ENCODE measurements around the gene KCTD6. TPM values are rescaled to one million over a fixed set of nuclear protein-coding genes. Genes with fewer than 3 reads are reported as not detected.

Gene KCTD6
- total RNA-seq, 1 donor from 2014 or later: 7.9 TPM

DNA sequence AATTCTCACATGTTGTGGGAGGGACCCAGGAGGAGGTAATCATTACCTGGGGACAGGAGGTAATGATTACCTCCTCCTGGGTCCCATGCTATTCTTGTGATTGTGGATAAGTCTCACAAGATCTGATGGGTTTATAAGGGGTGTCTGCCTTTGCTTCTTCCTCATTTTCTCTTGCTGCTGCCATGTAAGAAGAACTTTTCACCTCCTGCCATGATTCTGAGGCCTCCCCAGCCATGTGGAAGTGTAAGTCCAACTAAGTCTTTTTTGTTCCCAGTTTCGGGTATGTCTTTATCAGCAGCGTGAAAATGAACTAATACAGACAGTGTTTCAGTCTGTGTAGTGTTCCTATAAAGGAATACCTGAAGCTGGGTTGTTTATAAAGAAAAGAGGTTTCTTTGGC is 13.1 kb upstream of the KCTD6 start:
- no peak overlapping the region for H3K4me3 Mint-ChIP-seq (ENCODE audit: unreplicated experiment)
- FAIRE-seq (no peak), DNase-seq (ENCODE audit: low read depth) (no peak)
- Histone ChIP-seq H3K27ac (ENCODE audit: low read depth, low read length) (no peak overlapping the region), H3K4me2 (ENCODE audit: low read length) (no peak overlapping the region), H3K9ac (ENCODE audit: low read length) (no peak overlapping the region), H2AFZ (ENCODE audit: low read depth, low read length) (no peak overlapping the region), H4K20me1 (ENCODE audit: insufficient read depth, low read length) (no peaks in the 10 kb centered on the region), H3K4me1 (ENCODE audit: insufficient read depth, low read length) (no peaks in the 10 kb centered on the region), H3K4me3 (ENCODE audit: insufficient read depth, low read depth, low read length) (no peak overlapping the region), H3K27me3 (ENCODE audit: insufficient read depth, low read length) (no peaks in the 10 kb centered on the region), H3K9me3 (ENCODE audit: insufficient read depth, low read depth, low read length) (peaks cover 4% of the 10 kb centered on the region), H3K79me2 (ENCODE audit: insufficient read depth, low read length) (no peaks in the 10 kb centered on the region), H3K36me3 (ENCODE audit: insufficient read depth, low read length) (no peaks in the 10 kb centered on the region)
- H3K4me1 Mint-ChIP-seq (ENCODE audit: low read depth, unreplicated experiment): no peaks in the 10 kb centered on the region
- H3K9me3 Mint-ChIP-seq (ENCODE audit: unreplicated experiment): peaks cover 4% of the 10 kb centered on the region
- no peak for TF ChIP-seq EZH2 (IDR thresholded peaks at IDR 0.05; ENCODE audit: insufficient read depth, low read length)
- TF ChIP-seq, protein P1, sequence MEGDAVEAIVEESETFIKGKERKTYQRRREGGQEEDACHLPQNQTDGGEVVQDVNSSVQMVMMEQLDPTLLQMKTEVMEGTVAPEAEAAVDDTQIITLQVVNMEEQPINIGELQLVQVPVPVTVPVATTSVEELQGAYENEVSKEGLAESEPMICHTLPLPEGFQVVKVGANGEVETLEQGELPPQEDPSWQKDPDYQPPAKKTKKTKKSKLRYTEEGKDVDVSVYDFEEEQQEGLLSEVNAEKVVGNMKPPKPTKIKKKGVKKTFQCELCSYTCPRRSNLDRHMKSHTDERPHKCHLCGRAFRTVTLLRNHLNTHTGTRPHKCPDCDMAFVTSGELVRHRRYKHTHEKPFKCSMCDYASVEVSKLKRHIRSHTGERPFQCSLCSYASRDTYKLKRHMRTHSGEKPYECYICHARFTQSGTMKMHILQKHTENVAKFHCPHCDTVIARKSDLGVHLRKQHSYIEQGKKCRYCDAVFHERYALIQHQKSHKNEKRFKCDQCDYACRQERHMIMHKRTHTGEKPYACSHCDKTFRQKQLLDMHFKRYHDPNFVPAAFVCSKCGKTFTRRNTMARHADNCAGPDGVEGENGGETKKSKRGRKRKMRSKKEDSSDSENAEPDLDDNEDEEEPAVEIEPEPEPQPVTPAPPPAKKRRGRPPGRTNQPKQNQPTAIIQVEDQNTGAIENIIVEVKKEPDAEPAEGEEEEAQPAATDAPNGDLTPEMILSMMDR (IDR thresholded peaks at IDR 0.05; ENCODE audit: insufficient read depth, low read depth, low read length): no peak
- H3K27ac Mint-ChIP-seq (ENCODE audit: unreplicated experiment): no peak overlapping the region
- H3K27me3 Mint-ChIP-seq (ENCODE audit: low read depth, unreplicated experiment): peaks cover 8% of the 10 kb centered on the region
- H3K36me3 Mint-ChIP-seq (ENCODE audit: low read depth, unreplicated experiment): no peaks in the 10 kb centered on the region

DNA sequence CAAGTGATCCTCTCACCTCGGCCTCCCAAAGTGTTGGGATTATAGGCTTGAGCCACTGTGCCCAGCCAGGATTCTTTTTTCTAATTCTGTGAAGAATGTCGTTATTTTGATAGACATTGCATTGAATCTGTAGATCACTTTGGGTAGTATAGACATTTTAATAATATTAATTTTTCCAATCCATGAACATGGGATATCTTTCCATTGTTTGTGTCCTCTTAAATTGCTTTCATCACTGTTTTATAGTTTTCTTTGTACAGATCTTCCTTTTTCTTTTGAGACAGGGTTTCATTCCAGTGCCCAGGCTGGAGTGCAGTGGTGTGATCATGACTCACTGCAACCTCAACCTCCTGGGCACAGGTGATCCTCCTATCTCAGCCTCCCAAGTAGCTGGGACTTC is 11.6 kb upstream of the KCTD6 start:
- H3K4me2 ChIP-seq (ENCODE audit: low read length): no peak overlapping the region
- Mint-ChIP-seq H3K4me3 (ENCODE audit: unreplicated experiment) (no peak overlapping the region), H3K27ac (ENCODE audit: unreplicated experiment) (no peak overlapping the region), H3K4me1 (ENCODE audit: low read depth, unreplicated experiment) (no peaks in the 10 kb centered on the region), H3K36me3 (ENCODE audit: low read depth, unreplicated experiment) (no peaks in the 10 kb centered on the region), H3K27me3 (ENCODE audit: low read depth, unreplicated experiment) (peaks cover 13% of the 10 kb centered on the region), H3K9me3 (ENCODE audit: unreplicated experiment) (peaks cover 4% of the 10 kb centered on the region)
- no peak overlapping the region for H3K9ac ChIP-seq (ENCODE audit: low read length)
- no peaks in the 10 kb centered on the region for H3K36me3 ChIP-seq (ENCODE audit: insufficient read depth, low read length)
- H3K79me2 ChIP-seq (ENCODE audit: insufficient read depth, low read length): no peaks in the 10 kb centered on the region
- H4K20me1 ChIP-seq (ENCODE audit: insufficient read depth, low read length): no peaks in the 10 kb centered on the region
- H2AFZ ChIP-seq (ENCODE audit: low read depth, low read length): no peak overlapping the region
- peaks cover 4% of the 10 kb centered on the region for H3K9me3 ChIP-seq (ENCODE audit: insufficient read depth, low read depth, low read length)
- no peak for FAIRE-seq
- H3K27me3 ChIP-seq (ENCODE audit: insufficient read depth, low read length): no peaks in the 10 kb centered on the region
- TF ChIP-seq EZH2 (IDR thresholded peaks at IDR 0.05; ENCODE audit: insufficient read depth, low read length): no peak
- no peak for DNase-seq (ENCODE audit: low read depth)
- no peak overlapping the region for H3K27ac ChIP-seq (ENCODE audit: low read depth, low read length)
- no peak overlapping the region for H3K4me3 ChIP-seq (ENCODE audit: insufficient read depth, low read depth, low read length)
- no peaks in the 10 kb centered on the region for H3K4me1 ChIP-seq (ENCODE audit: insufficient read depth, low read length)

DNA sequence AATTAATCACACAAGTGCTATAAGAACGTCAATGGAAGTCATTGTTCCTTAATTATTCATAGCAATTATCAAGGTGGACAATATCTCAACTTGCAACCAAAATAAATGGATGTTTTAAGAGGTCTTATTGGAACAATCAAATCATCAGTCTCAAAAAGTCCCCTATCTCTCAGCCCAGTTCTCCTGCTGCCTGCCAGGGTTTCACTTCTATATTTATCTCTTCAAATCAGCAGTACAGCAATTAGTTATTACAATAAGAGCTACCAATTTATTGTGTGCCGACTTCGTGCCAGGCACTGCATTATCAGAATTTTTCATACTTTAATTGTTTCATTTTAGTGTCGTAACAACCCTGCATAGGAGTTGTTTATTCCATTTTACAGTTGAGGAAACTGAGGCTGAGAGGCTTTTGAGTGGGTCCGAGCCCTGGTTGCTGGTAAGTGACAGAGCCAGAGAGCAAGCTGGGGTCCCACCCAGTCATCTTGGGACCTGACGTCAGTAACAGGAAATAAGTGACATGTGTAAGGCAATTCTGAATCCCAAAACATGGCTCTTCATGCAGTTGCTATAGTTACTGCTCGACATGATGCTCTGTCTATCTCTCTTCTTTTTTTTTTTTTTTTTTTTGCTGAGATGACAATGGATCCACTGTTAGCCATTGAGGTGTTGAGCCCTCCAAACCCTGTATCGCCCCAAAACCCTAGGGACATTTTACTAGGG is 8.8 kb upstream of the KCTD6 start:
- Histone ChIP-seq H3K4me2 (ENCODE audit: low read length) (no peak overlapping the region), H4K20me1 (ENCODE audit: insufficient read depth, low read length) (no peaks in the 10 kb centered on the region), H3K4me1 (ENCODE audit: insufficient read depth, low read length) (peaks cover 11% of the 10 kb centered on the region), H3K9ac (ENCODE audit: low read length) (no peak overlapping the region), H3K27ac (ENCODE audit: low read depth, low read length) (no peak overlapping the region), H3K36me3 (ENCODE audit: insufficient read depth, low read length) (no peaks in the 10 kb centered on the region), H3K27me3 (ENCODE audit: insufficient read depth, low read length) (no peaks in the 10 kb centered on the region), H3K9me3 (ENCODE audit: insufficient read depth, low read depth, low read length) (peaks cover 4% of the 10 kb centered on the region), H3K79me2 (ENCODE audit: insufficient read depth, low read length) (no peaks in the 10 kb centered on the region), H3K4me3 (ENCODE audit: insufficient read depth, low read depth, low read length) (no peak overlapping the region), H2AFZ (ENCODE audit: low read depth, low read length) (no peak overlapping the region)
- Mint-ChIP-seq H3K9me3 (ENCODE audit: unreplicated experiment) (peaks cover 6% of the 10 kb centered on the region), H3K36me3 (ENCODE audit: low read depth, unreplicated experiment) (no peaks in the 10 kb centered on the region), H3K27me3 (ENCODE audit: low read depth, unreplicated experiment) (peaks cover 20% of the 10 kb centered on the region), H3K27ac (ENCODE audit: unreplicated experiment) (no peak overlapping the region), H3K4me1 (ENCODE audit: low read depth, unreplicated experiment) (peaks cover 9% of the 10 kb centered on the region), H3K4me3 (ENCODE audit: unreplicated experiment) (no peak overlapping the region)
- FAIRE-seq (no peak), DNase-seq (ENCODE audit: low read depth) (no peak)
- TF ChIP-seq, protein P1 (IDR thresholded peaks at IDR 0.05; ENCODE audit: insufficient read depth, low read depth, low read length): no peak
- TF ChIP-seq EZH2 (IDR thresholded peaks at IDR 0.05; ENCODE audit: insufficient read depth, low read length): no peak

Data from astrocyte (in vitro differentiated cells and primary cell).